ENCODE data around the gene MOG. TPM values are rescaled to one million over a fixed set of nuclear protein-coding genes. Genes with fewer than 3 reads are reported as not detected.

MOG gene
- total RNA-seq, 1 donor from 2014 or later, result not detected

- no peak overlapping the region for H3K4me3 ChIP-seq
- no peaks in the 10 kb centered on the region for H3K36me3 ChIP-seq
- TF ChIP-seq CTCF (IDR thresholded peaks at IDR 0.05) (no peak), POLR2A (IDR thresholded peaks at IDR 0.05) (no peak), POLR2AphosphoS5 (IDR thresholded peaks at IDR 0.05; ENCODE audit: insufficient read depth in 1 of 2, low read depth in 1 of 2) (no peak)
- H3K27me3 ChIP-seq, result no peaks in the 10 kb centered on the region
- no peaks in the 10 kb centered on the region for H3K9me3 ChIP-seq
- no peak overlapping the region for H3K27ac ChIP-seq
- DNase-seq (ENCODE audit: extremely low spot score in 2 of 2), result no peak
- no peaks in the 10 kb centered on the region for H3K4me1 ChIP-seq
- intact Hi-C loops (cut with DNase I), result no loop called here
Measured at GRCh38 chr6:29676981-29677601, 20.2 kb downstream of the MOG start.

GRCh38 chr6:29678114-29678513, 21.2 kb downstream of the MOG start:
- Histone ChIP-seq H3K4me3 (no peak overlapping the region), H3K9me3 (no peaks in the 10 kb centered on the region), H3K27ac (no peak overlapping the region), H3K27me3 (no peaks in the 10 kb centered on the region), H3K36me3 (no peaks in the 10 kb centered on the region), H3K4me1 (no peaks in the 10 kb centered on the region)
- intact Hi-C loops (cut with DNase I), result no loop called here
- no peak for DNase-seq (ENCODE audit: extremely low spot score in 2 of 2)
- no peak for TF ChIP-seq POLR2A (IDR thresholded peaks at IDR 0.05)
- TF ChIP-seq POLR2AphosphoS5 (IDR thresholded peaks at IDR 0.05; ENCODE audit: insufficient read depth in 1 of 2, low read depth in 1 of 2), result no peak
- no peak for TF ChIP-seq CTCF (IDR thresholded peaks at IDR 0.05)

GRCh38 chr6:29679962-29680361, 23.1 kb downstream of the MOG start:
- intact Hi-C loops (cut with DNase I), result no loop called here
- Histone ChIP-seq H3K4me1 (no peaks in the 10 kb centered on the region), H3K27me3 (no peaks in the 10 kb centered on the region), H3K9me3 (no peaks in the 10 kb centered on the region), H3K27ac (no peak overlapping the region), H3K36me3 (no peaks in the 10 kb centered on the region), H3K4me3 (no peak overlapping the region)
- TF ChIP-seq CTCF (IDR thresholded peaks at IDR 0.05) (no peak), POLR2A (IDR thresholded peaks at IDR 0.05) (no peak), POLR2AphosphoS5 (IDR thresholded peaks at IDR 0.05; ENCODE audit: insufficient read depth in 1 of 2, low read depth in 1 of 2) (no peak)
- no peak for DNase-seq (ENCODE audit: extremely low spot score in 2 of 2)

GRCh38 chr6:29680416-29680815, 23.5 kb downstream of the MOG start:
- Histone ChIP-seq H3K27me3 (no peaks in the 10 kb centered on the region), H3K9me3 (no peaks in the 10 kb centered on the region), H3K36me3 (no peaks in the 10 kb centered on the region), H3K4me3 (no peak overlapping the region), H3K27ac (no peak overlapping the region), H3K4me1 (no peaks in the 10 kb centered on the region)
- TF ChIP-seq POLR2A (IDR thresholded peaks at IDR 0.05), result no peak
- intact Hi-C loops (cut with DNase I), result no loop called here
- DNase-seq (ENCODE audit: extremely low spot score in 2 of 2), result no peak

- TF ChIP-seq CTCF (IDR thresholded peaks at IDR 0.05) (no peak), POLR2AphosphoS5 (IDR thresholded peaks at IDR 0.05; ENCODE audit: insufficient read depth in 1 of 2, low read depth in 1 of 2) (no peak), POLR2A (IDR thresholded peaks at IDR 0.05) (no peak)
- H3K36me3 ChIP-seq, result no peaks in the 10 kb centered on the region
- H3K4me1 ChIP-seq, result no peaks in the 10 kb centered on the region
- H3K4me3 ChIP-seq, result no peak within 1 kb of the TSS
- no peak within 1 kb of the TSS for H3K27ac ChIP-seq
- intact Hi-C loops (cut with DNase I), result no loop called here
- no peaks in the 10 kb centered on the region for H3K27me3 ChIP-seq
- DNase-seq (ENCODE audit: extremely low spot score in 2 of 2), result no peak
- no peaks in the 10 kb centered on the region for H3K9me3 ChIP-seq
Measured at GRCh38 chr6:29680904-29681303, 24.0 kb downstream of the MOG start, which contains the start of gene ZFP57. TSS of gene ZFP57 (minus strand) at chr6:29681152. CDS start at chr6:29677003, 4,149 bp downstream.

All from vagina (tissue), 2 donors.